H1 (cell line): Measurements from ENCODE around the gene CCDC178. TPM values are rescaled to one million over a fixed set of nuclear protein-coding genes. Genes with fewer than 3 reads are reported as not detected.
A peak's percentile ranks its signal among the peaks of the same experiment; 100 is the strongest.

Source experiments
- CTCF ChIA-PET: fragments of 300-600 bp; sonication (Branson Sonifier 250); formaldehyde crosslinking; loops from one replicate; lab custom pipeline; 2021; ENCODE audit not compliant: partially characterized antibody; lab: Charles Lee
- POLR2A ChIA-PET: fragments of 300-600 bp; sonication (Branson Sonifier 250); formaldehyde crosslinking; loops from one replicate; lab custom pipeline; 2021; ENCODE audit warnings: inconsistent platforms; ENCODE audit not compliant: partially characterized antibody; lab: Charles Lee
- DNase-seq, 2 experiments: peaks; one replicate each; pipeline versions ENCODE4 v3.0.0 to v3.0.0-alpha.2; 2010 to 2022; ENCODE audit warnings: low spot score in 2 of 2, low read depth in 1 of 2, mixed read lengths in 1 of 2
- FAIRE-seq: peaks from 2 replicates; lab custom pipeline; 2011; peaks lifted over from hg19 to GRCh38; lab: Jason Lieb, UNC
- H2AFZ ChIP-seq: 2 replicates; pipeline ENCODE4 v1.8.1; 2012; ENCODE audit warnings: low read length, inconsistent platforms
- H2AK5ac ChIP-seq: 2 replicates; pipeline ENCODE4 v1.6.1; 2013; ENCODE audit warnings: low read depth, low read length
- H2BK120ac ChIP-seq: replicated peaks from 2 replicates; pipeline ENCODE3; 2013; ENCODE audit warnings: low read depth, low read length, inconsistent platforms
- H2BK12ac ChIP-seq: 2 replicates; pipeline ENCODE4 v1.6.1; 2013; ENCODE audit warnings: low read depth, low read length
- H2BK15ac ChIP-seq: 2 replicates; pipeline ENCODE4 v1.6.1; 2013; ENCODE audit warnings: low read length
- H2BK20ac ChIP-seq: 2 replicates; pipeline ENCODE4 v1.6.1; 2013; ENCODE audit warnings: low read length
- H2BK5ac ChIP-seq: 2 replicates; pipeline ENCODE4 v1.6.1; 2013; ENCODE audit warnings: low read depth, low read length
- H3K14ac ChIP-seq: 2 replicates; pipeline ENCODE4 v1.6.1; 2013; ENCODE audit warnings: inconsistent platforms; ENCODE audit not compliant: insufficient read length
- H3K18ac ChIP-seq: 2 replicates; pipeline ENCODE4 v1.6.1; 2013; ENCODE audit warnings: low read length; ENCODE audit errors: extremely low read depth
- H3K23ac ChIP-seq: 2 replicates; pipeline ENCODE4 v1.6.1; 2013; ENCODE audit warnings: inconsistent platforms; ENCODE audit not compliant: insufficient read length
- H3K23me2 ChIP-seq: 2 replicates; pipeline ENCODE4 v1.6.1; 2013; ENCODE audit warnings: low read depth, low read length
- H3K27ac ChIP-seq: 2 replicates; pipeline ENCODE4 v1.6.1; 2011; ENCODE audit warnings: low read depth, low read length, inconsistent platforms
- H3K27me3 ChIP-seq, 4 experiments: replicated peaks in 1 of 4; 1 replicate in 1 of 4; 2 replicates in 3 of 4; pipeline versions ENCODE4 v1.6.1 to v1.8.1; 2011 to 2013; ENCODE audit warnings: low read length in 3 of 4, mild to moderate bottlenecking in 3 of 4, inconsistent platforms in 2 of 4, mixed read lengths in 2 of 4, moderate library complexity in 1 of 4; ENCODE audit not compliant: control insufficient read depth in 3 of 4, insufficient read depth in 3 of 4; ENCODE audit errors: extremely low read depth in 1 of 4
- H3K36me3 ChIP-seq, 4 experiments: 2 replicates each; pipeline versions ENCODE4 v1.6.1 to v1.8.1; 2011 to 2013; ENCODE audit warnings: mild to moderate bottlenecking in 4 of 4, low read length in 3 of 4, moderate library complexity in 2 of 4, control low read depth in 1 of 4, inconsistent platforms in 1 of 4; ENCODE audit not compliant: insufficient read depth in 4 of 4, control insufficient read depth in 2 of 4
- H3K4ac ChIP-seq: replicated peaks from 2 replicates; pipeline ENCODE3; 2013; ENCODE audit warnings: low read length, low read depth, mixed read lengths, inconsistent platforms; ENCODE audit not compliant: insufficient read length
- H3K4me1 ChIP-seq, 4 experiments: replicated peaks in 1 of 4; 1 replicate in 1 of 4; 2 replicates in 3 of 4; pipeline versions ENCODE4 v1.6.1 to v1.8.1; 2011 to 2013; ENCODE audit warnings: low read length in 3 of 4, inconsistent platforms in 2 of 4, mixed read lengths in 1 of 4; ENCODE audit not compliant: insufficient read depth in 4 of 4, control insufficient read depth in 3 of 4
- H3K4me2 ChIP-seq, 2 experiments: 2 replicates each; pipeline versions ENCODE4 v1.6.1 to v1.8.1; 2011 to 2013; ENCODE audit warnings: low read depth in 2 of 2, low read length in 2 of 2, control low read depth in 1 of 2, inconsistent platforms in 1 of 2, mild to moderate bottlenecking in 1 of 2; ENCODE audit not compliant: insufficient read depth in 1 of 2
- H3K4me3 ChIP-seq, 4 experiments: fragments of 200-600, 300-600 bp in 1 of 4; sonication (generic), shearing (Covaris generic), sonication (Bioruptor Twin) in 1 of 4; 2 replicates each; pipeline versions ENCODE4 v1.5.1 to v1.8.1; 2011 to 2016; ENCODE audit warnings: low read length in 4 of 4, low read depth in 3 of 4, control low read depth in 2 of 4, inconsistent platforms in 2 of 4, mild to moderate bottlenecking in 2 of 4, mixed read lengths in 1 of 4, moderate library complexity in 1 of 4; ENCODE audit not compliant: insufficient read depth in 2 of 4; ENCODE audit errors: extremely low read depth in 1 of 4
- H3K56ac ChIP-seq: replicated peaks from 2 replicates; pipeline ENCODE3; 2013; ENCODE audit warnings: low read depth, mild to moderate bottlenecking, mixed read lengths, low read length, inconsistent platforms; ENCODE audit not compliant: insufficient read length
- H3K79me1 ChIP-seq: 2 replicates; pipeline ENCODE4 v1.6.1; 2013; ENCODE audit warnings: low read depth, low read length, control low read depth
- H3K79me2 ChIP-seq, 2 experiments: 2 replicates each; pipeline versions ENCODE4 v1.6.1 to v1.8.1; 2012 to 2013; ENCODE audit warnings: low read length in 2 of 2, mild to moderate bottlenecking in 2 of 2, inconsistent platforms in 1 of 2; ENCODE audit not compliant: insufficient read depth in 2 of 2, control insufficient read depth in 1 of 2
- H3K9ac ChIP-seq, 4 experiments: replicated peaks in 1 of 4; 1 replicate in 1 of 4; 2 replicates in 3 of 4; pipeline versions ENCODE4 v1.6.1 to v1.8.1; 2011 to 2013; ENCODE audit warnings: low read depth in 3 of 4, low read length in 3 of 4, control low read depth in 2 of 4, mild to moderate bottlenecking in 2 of 4, moderate library complexity in 2 of 4, inconsistent platforms in 1 of 4; ENCODE audit errors: extremely low read depth in 1 of 4
- H3K9me3 ChIP-seq, 2 experiments: 2 replicates each; pipeline versions ENCODE4 v1.6.1 to v1.8.1; 2012 to 2013; ENCODE audit warnings: mild to moderate bottlenecking in 2 of 2, moderate library complexity in 2 of 2, control low read depth in 1 of 2, inconsistent platforms in 1 of 2, low read depth in 1 of 2, low read length in 1 of 2, mixed read lengths in 1 of 2; ENCODE audit not compliant: insufficient read depth in 2 of 2
- H4K20me1 ChIP-seq, 2 experiments: replicated peaks in 1 of 2; 2 replicates each; pipeline versions ENCODE3 to v1.8.1; 2011 to 2013; ENCODE audit warnings: inconsistent platforms in 2 of 2, low read length in 2 of 2, mild to moderate bottlenecking in 1 of 2; ENCODE audit not compliant: insufficient read depth in 2 of 2, control insufficient read depth in 1 of 2
- H4K5ac ChIP-seq: 2 replicates; pipeline ENCODE4 v1.6.1; 2013; ENCODE audit warnings: low read length, low read depth, mixed read lengths, inconsistent platforms; ENCODE audit not compliant: insufficient read length
- H4K8ac ChIP-seq: 2 replicates; pipeline ENCODE4 v1.8.0; 2013; ENCODE audit warnings: mild to moderate bottlenecking, moderate library complexity, low read length, inconsistent platforms; ENCODE audit not compliant: insufficient read depth; ENCODE audit errors: extremely low read depth
- H4K91ac ChIP-seq: replicated peaks from 2 replicates; pipeline ENCODE3; 2013; ENCODE audit warnings: low read length, mixed read lengths, inconsistent platforms; ENCODE audit not compliant: insufficient read length
- CHD2 ChIP-seq: IDR thresholded peaks from 2 replicates; pipeline ENCODE4 v1.6.1; 2012; ENCODE audit warnings: low read length, improper control_type of control experiment
- FOSL1 ChIP-seq: IDR thresholded peaks from 2 replicates; pipeline ENCODE4 v1.6.1; 2011; ENCODE audit warnings: mild to moderate bottlenecking, low read depth, low read length, moderate library complexity; ENCODE audit not compliant: insufficient read depth
- NANOG ChIP-seq: IDR thresholded peaks from 2 replicates; pipeline ENCODE4 v1.6.1; 2011; ENCODE audit warnings: low read length, low read depth, mild to moderate bottlenecking, inconsistent platforms; ENCODE audit not compliant: insufficient read depth, poor library complexity, severe bottlenecking
- RAD21 ChIP-seq, 2 experiments: IDR thresholded peaks in 1 of 2; conservative IDR thresholded peaks in 1 of 2; 2 replicates each; pipeline ENCODE4 v1.6.1; 2011; ENCODE audit warnings: low read depth in 2 of 2, low read length in 2 of 2, improper control_type of control experiment in 1 of 2, inconsistent platforms in 1 of 2, mild to moderate bottlenecking in 1 of 2, moderate library complexity in 1 of 2
- TBP ChIP-seq: IDR thresholded peaks from 2 replicates; pipeline ENCODE4 v1.6.1; 2011; ENCODE audit warnings: low read depth, low read length, improper control_type of control experiment
- WGBS, 2 experiments: shearing (Covaris generic) in 1 of 2; methylation state at CpG; one replicate each; pipeline versions ENCODE4 v1.1.6 to v1.1.7; 2013 to 2015; ENCODE audit warnings: low lambda C conversion rate in 2 of 2, mixed read lengths in 2 of 2, inconsistent platforms in 1 of 2, low coverage in 1 of 2, missing lambda C conversion rate in 1 of 2; ENCODE audit not compliant: insufficient replicate concordance in 2 of 2, insufficient coverage in 1 of 2, insufficient read length in 1 of 2; ENCODE audit errors: extremely low coverage in 1 of 2, missing lambda C conversion rate in 1 of 2; 5-methylcytosine and 5-hydroxymethylcytosine counted together
- polyA plus RNA-seq, 7 experiments: library from polyadenylated mRNA; depleted of rRNA in 3 of 7; stranded (reverse) in 5 of 7; unstranded in 2 of 7; fragments of >200 nt in 5 of 7; fragments of 200-250 nt in 2 of 7; gene quantifications; 1 replicate in 5 of 7; 2 replicates in 1 of 7; 4 replicates in 1 of 7; pipeline versions ENCODE4 v1.2.1 to v1.2.3, GENCODE V29; 2011 to 2013; ENCODE audit warnings: missing spikeins in 2 of 7, mixed read lengths in 2 of 7
- total RNA-seq: library from RNA; stranded (reverse); fragmentation: NEBNext Ultra II Directional; extraction: Animal tissue kit (Norgen Biotek cat#: 25700); gene quantifications from 2 replicates; pipeline ENCODE4 v1.2.1, GENCODE V29; 2021
- TF ChIP-seq, protein P1 (sequence below): IDR thresholded peaks from 2 replicates; pipeline ENCODE4 v1.6.1; 2012; ENCODE audit warnings: low read length, inconsistent platforms
- TF ChIP-seq, protein P2 (sequence below): IDR thresholded peaks from 2 replicates; pipeline ENCODE4 v1.6.1; 2011; ENCODE audit warnings: low read depth, mild to moderate bottlenecking, low read length; ENCODE audit not compliant: insufficient read depth
- TF ChIP-seq, protein P3 (sequence below), 3 experiments: IDR thresholded peaks; 1 replicate in 2 of 3; 2 replicates in 1 of 3; pipeline versions ENCODE4 v1.5.1 to v1.6.1; 2011; ENCODE audit warnings: low read length in 3 of 3, mild to moderate bottlenecking in 3 of 3, inconsistent platforms in 2 of 3, low read depth in 1 of 3, moderate library complexity in 1 of 3; ENCODE audit not compliant: insufficient read depth in 1 of 3; ENCODE audit errors: control extremely low read depth in 1 of 3

CCDC178 gene
- total and polyA plus RNA-seq, 2 of the 8 experiments (the other 6 are each of a cell fraction or from before 2014, with no cell fraction given): not detected

DNA sequence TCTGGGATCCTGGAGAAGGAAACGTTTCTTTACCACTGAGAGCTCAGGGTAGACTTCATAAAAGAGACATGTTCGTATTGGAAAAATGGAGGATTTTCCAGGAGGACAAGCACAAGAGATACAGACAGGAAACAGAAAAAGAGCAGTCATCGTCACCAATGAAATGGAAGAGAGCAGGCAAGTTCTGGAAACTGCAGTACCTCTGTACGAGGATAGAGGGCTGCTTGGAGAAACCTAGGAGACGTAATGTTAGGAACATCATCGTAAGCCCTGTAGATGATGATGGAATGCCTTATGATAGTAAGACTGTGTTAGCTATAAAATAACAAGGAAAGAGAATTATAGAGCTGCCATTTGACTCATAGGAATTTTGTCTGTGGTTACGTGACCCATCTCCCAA, 546.6 kb downstream of the CCDC178 start:
- Histone ChIP-seq H3K27me3 (no peaks in the 10 kb centered on the region), H2BK120ac (no peak overlapping the region), H3K27ac (no peak overlapping the region), H3K23ac (no peak overlapping the region), H3K4ac (no peak overlapping the region), H3K23me2 (no peaks in the 10 kb centered on the region; the same call in 1 of the 2 replicates), H2BK20ac (no peak overlapping the region), H2BK12ac (no peak overlapping the region), H3K79me2 (no peaks in the 10 kb centered on the region), H3K79me1 (no peaks in the 10 kb centered on the region), H4K20me1 (no peaks in the 10 kb centered on the region), H3K4me1 (peaks cover 0 to 8% (median 5%) of the 10 kb centered on the region in 4 experiments; a peak in 5 of 7 replicates), H3K14ac (no peak overlapping the region), H2BK15ac (no peak overlapping the region), H3K4me3 (no peak overlapping the region), H4K8ac (no peak overlapping the region), H2AK5ac (no peak overlapping the region), H4K5ac (no peak overlapping the region), H3K56ac (no peak overlapping the region), H2BK5ac (no peak overlapping the region), H2AFZ (no peak overlapping the region), H3K9me3 (peaks cover 19 to 25% of the 10 kb centered on the region in 2 experiments), H3K18ac (no peak overlapping the region), H3K4me2 (no peak overlapping the region), H3K9ac (no peak overlapping the region), H4K91ac (no peak overlapping the region), H3K36me3 (peaks cover 0 to 3% (median 0%) of the 10 kb centered on the region in 4 experiments; a peak in 1 of 8 replicates)
- POLR2A ChIA-PET: no interaction called here
- TF ChIP-seq NANOG: no peak
- no peak for TF ChIP-seq FOSL1
- peak; percentile 22 to 41; a peak in 2 of 4 replicates for TF ChIP-seq RAD21 (IDR thresholded peaks at IDR 0.05 in 1 of 2, conservative IDR thresholded peaks at IDR 0.05 in 1 of 2; ENCODE audit: low read depth in 2 of 2, low read length in 2 of 2)
- TF ChIP-seq TBP: no peak
- TF ChIP-seq, protein P1, sequence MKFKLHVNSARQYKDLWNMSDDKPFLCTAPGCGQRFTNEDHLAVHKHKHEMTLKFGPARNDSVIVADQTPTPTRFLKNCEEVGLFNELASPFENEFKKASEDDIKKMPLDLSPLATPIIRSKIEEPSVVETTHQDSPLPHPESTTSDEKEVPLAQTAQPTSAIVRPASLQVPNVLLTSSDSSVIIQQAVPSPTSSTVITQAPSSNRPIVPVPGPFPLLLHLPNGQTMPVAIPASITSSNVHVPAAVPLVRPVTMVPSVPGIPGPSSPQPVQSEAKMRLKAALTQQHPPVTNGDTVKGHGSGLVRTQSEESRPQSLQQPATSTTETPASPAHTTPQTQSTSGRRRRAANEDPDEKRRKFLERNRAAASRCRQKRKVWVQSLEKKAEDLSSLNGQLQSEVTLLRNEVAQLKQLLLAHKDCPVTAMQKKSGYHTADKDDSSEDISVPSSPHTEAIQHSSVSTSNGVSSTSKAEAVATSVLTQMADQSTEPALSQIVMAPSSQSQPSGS: no peak
- TF ChIP-seq, protein P2, sequence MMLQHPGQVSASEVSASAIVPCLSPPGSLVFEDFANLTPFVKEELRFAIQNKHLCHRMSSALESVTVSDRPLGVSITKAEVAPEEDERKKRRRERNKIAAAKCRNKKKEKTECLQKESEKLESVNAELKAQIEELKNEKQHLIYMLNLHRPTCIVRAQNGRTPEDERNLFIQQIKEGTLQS: no peak
- TF ChIP-seq CHD2: no peak
- TF ChIP-seq, protein P3, sequence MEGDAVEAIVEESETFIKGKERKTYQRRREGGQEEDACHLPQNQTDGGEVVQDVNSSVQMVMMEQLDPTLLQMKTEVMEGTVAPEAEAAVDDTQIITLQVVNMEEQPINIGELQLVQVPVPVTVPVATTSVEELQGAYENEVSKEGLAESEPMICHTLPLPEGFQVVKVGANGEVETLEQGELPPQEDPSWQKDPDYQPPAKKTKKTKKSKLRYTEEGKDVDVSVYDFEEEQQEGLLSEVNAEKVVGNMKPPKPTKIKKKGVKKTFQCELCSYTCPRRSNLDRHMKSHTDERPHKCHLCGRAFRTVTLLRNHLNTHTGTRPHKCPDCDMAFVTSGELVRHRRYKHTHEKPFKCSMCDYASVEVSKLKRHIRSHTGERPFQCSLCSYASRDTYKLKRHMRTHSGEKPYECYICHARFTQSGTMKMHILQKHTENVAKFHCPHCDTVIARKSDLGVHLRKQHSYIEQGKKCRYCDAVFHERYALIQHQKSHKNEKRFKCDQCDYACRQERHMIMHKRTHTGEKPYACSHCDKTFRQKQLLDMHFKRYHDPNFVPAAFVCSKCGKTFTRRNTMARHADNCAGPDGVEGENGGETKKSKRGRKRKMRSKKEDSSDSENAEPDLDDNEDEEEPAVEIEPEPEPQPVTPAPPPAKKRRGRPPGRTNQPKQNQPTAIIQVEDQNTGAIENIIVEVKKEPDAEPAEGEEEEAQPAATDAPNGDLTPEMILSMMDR (IDR thresholded peaks at IDR 0.05; ENCODE audit: control extremely low read depth in 1 of 3, insufficient read depth in 1 of 3, low read depth in 1 of 3, low read length in 3 of 3): peak in 2 of 3 experiments; percentile 33 to 70; a peak in 2 of 4 replicates
- 87% methylated on average over 7 of the region's 7 CpGs; no CpG with 5 or more reads in 1 of the 2 experiments for WGBS, 2 experiments
- CTCF ChIA-PET: interaction anchor here (0.7 to 2.7 kb wide), 24 partner anchors 8 to 342 kb away, joined by 3 to 12 read pairs (median 4); no protein-coding TSS in a partner anchor
- FAIRE-seq (peak; percentile 50), DNase-seq (no peak)
